MM.1S (cell line): ENCODE results near the gene ZPBP.
A peak's percentile ranks its signal among the peaks of the same experiment; 100 is the strongest.

Source experiments
- EZH2 ChIP-seq: fragments of 300-600 bp; sonication (generic); optimal IDR thresholded peaks from 2 replicates; pipeline ENCODE3; 2017; ENCODE audit warnings: low read depth, mild to moderate bottlenecking, antibody characterized with exemption, low read length, mixed read lengths
- TF ChIP-seq, protein P1 (sequence below): fragments of 300-600 bp; sonication (generic); IDR thresholded peaks from 2 replicates; pipeline ENCODE4 v1.5.1; 2016; ENCODE audit warnings: antibody characterized with exemption, low read length, mixed read lengths

GRCh38 chr7:50068026-50068425 lies 25.0 kb downstream of the ZPBP start:
- TF ChIP-seq, protein P1, sequence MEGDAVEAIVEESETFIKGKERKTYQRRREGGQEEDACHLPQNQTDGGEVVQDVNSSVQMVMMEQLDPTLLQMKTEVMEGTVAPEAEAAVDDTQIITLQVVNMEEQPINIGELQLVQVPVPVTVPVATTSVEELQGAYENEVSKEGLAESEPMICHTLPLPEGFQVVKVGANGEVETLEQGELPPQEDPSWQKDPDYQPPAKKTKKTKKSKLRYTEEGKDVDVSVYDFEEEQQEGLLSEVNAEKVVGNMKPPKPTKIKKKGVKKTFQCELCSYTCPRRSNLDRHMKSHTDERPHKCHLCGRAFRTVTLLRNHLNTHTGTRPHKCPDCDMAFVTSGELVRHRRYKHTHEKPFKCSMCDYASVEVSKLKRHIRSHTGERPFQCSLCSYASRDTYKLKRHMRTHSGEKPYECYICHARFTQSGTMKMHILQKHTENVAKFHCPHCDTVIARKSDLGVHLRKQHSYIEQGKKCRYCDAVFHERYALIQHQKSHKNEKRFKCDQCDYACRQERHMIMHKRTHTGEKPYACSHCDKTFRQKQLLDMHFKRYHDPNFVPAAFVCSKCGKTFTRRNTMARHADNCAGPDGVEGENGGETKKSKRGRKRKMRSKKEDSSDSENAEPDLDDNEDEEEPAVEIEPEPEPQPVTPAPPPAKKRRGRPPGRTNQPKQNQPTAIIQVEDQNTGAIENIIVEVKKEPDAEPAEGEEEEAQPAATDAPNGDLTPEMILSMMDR: peak; percentile 21
- no peak for TF ChIP-seq EZH2
